Retinal pigment epithelial cell (primary cell): ENCODE results near the gene PSMC3IP.

Experiments
- DNase-seq: peaks from one replicate; pipeline ENCODE4 v3.0.0-alpha.2; 2010; ENCODE audit warnings: low read depth
- H3K4me3 ChIP-seq: 2 replicates; pipeline ENCODE4 v1.5.1; 2011; ENCODE audit warnings: mild to moderate bottlenecking, low read length, control low read depth, moderate library complexity
- CTCF ChIP-seq: conservative IDR thresholded peaks from 2 replicates; pipeline ENCODE4 v1.5.1; 2011; ENCODE audit warnings: low read depth, low read length, control low read depth, inconsistent platforms

PSMC3IP gene

DNA sequence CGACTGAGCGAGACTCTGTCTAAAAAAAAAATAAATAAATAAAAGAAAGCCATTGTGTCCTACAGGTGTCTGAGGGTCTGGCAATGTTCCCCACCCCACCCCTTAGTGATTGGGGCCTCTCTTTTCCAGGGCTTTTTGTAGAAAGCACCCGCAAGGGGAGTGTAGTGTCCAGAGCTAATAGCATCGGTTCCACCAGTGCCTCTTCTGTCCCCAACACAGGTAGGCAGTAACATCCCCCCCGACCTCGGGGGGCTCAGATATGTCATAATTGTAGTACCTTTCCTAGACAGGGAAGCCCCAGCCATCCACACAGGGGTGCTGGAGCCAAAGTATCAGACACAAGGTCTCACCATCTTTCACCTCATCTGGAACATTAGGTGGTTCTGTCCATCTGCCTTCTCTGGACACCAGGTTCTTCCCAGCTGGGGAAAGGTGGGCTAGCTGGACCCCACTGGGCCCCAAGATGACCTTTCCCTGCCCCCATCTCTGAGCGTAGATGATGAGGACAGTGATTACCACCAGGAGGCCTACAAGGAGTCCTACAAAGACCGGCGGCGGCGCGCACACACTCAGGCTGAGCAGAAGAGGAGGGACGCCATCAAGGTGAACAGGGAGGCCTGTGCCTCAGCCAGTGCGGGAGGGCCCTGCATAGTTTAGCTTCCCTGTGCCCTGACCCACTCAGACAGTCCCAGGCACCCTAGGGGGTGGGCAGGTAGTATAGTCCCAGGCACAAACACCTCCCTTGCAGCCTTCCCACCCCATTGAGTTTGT is 9.0 kb downstream of the PSMC3IP start:
- no peak for DNase-seq
- TF ChIP-seq CTCF = no peak
- no peak overlapping the region for H3K4me3 ChIP-seq

DNA sequence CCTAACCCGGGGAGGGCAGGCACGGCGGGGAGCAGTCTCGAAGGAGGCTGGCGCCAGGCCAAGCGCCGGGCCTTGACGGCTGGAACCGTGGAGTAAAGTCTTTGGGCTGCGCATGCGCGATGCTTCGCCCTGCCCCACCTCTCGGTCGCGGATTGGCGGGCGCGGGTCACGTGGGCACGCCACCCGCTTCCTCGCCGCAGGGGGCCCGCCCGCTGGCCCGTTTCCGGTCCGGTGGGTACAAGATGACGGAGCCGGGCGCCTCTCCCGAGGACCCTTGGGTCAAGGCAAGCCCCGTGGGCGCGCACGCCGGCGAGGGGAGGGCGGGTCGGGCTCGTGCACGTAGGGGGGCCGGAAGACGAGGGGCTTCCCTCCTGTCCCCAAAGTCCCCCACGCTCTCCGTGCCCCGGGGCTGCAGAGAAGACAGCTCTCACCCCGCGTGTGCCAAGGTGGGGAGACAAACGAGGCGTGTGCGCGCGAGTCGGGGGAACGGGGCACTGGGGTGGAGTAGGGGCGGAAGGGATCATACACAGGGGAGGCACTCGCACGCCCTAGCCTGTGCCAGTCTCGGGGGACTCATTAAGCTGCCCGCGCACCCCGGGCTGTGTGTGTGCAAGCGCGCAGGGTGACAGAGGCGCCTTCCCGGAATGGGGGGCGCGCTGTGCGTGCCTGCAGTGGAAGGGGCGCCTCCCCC is 10.5 kb downstream of the PSMC3IP start, which contains the start of gene MLX:
TSS of gene MLX (plus strand) at position 218 of the 691 bp plus-strand sequence. CDS start at position 243, 25 bp downstream.
- peak within 1 kb of the TSS; percentile 83 for H3K4me3 ChIP-seq
- no peak for DNase-seq
- no peak for TF ChIP-seq CTCF

GRCh38 chr17:42566215-42566882 is 11.2 kb downstream of the PSMC3IP start:
- no peak for TF ChIP-seq CTCF
- H3K4me3 ChIP-seq = peak overlapping the region; percentile 83
- DNase-seq = no peak

GRCh38 chr17:42565523-42566214 is 11.9 kb downstream of the PSMC3IP start:
- no peak for TF ChIP-seq CTCF
- H3K4me3 ChIP-seq = no peak overlapping the region

DNA sequence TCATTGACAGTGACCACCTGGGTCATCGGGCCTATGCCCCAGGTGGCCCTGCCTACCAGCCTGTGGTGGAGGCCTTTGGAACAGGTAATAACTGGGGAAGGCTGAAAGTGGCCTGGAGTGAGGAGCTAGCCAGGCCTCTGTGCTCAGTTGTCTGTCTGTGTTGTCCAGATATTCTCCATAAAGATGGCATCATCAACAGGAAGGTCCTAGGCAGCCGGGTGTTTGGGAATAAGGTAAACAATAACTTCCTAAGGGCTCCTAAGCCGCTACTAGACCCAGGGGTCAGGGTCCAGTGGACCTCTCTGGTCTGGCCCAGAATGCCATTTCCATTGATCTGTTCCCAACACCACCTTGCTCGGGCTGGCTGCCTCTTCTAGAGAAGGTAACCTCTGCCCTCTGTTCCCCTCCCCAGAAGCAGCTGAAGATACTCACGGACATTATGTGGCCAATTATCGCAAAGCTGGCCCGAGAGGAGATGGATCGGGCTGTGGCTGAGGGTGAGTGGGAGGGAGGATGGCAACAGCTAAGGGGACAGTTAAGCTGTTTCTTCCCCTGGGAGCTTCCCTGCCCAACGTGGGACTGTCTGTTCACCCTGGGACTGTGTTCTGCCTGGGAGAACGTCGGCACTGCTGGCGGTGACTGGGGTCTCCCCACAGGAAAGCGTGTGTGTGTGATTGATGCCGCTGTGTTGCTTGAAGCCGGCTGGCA is 12.6 kb downstream of the PSMC3IP start:
- no peak for DNase-seq
- no peak for TF ChIP-seq CTCF
- no peak overlapping the region for H3K4me3 ChIP-seq

More at GRCh38 chr17:42565523-42566214, 11.9 kb downstream of the PSMC3IP start:
- DNase-seq = no peak

- no peak overlapping the region for H3K4me3 ChIP-seq
- TF ChIP-seq CTCF = no peak
- DNase-seq = no peak
Measured at GRCh38 chr17:42563950-42564349, 13.6 kb downstream of the PSMC3IP start.
